ENCODE data around the gene SLC16A12. TPM values are rescaled to one million over a fixed set of nuclear protein-coding genes. Genes with fewer than 3 reads are reported as not detected.
"Not testable (repeated sequence)": the region's sequence is repeated elsewhere in the genome, so short reads cannot be mapped to it uniquely, and the experiment has no call there.

The SLC16A12 gene
- total RNA-seq, 1 donor from 2014 or later = 1.2 TPM

DNA sequence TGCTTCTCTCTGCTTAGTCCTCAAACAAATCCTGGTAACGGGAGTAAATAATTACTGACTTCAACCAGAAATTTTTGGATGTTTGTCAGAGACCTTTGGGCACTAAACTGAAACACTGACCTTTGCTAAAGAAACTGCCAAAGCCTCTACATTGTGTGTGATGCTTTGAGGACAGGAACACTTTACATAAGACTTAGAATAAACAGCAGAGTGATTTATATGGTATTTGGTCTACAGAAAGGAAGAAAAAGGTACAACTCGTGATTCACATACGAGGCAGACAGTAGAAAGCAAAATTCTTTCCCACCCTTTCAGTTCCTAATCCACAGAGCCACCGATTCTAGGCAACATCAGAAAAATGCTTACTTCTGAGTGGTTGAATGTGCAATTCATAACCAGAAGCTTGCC lies 59.8 kb downstream of the SLC16A12 start:
- FAIRE-seq (no peak), DNase-seq (ENCODE audit: low spot score in 2 of 2) (no peak)

DNA sequence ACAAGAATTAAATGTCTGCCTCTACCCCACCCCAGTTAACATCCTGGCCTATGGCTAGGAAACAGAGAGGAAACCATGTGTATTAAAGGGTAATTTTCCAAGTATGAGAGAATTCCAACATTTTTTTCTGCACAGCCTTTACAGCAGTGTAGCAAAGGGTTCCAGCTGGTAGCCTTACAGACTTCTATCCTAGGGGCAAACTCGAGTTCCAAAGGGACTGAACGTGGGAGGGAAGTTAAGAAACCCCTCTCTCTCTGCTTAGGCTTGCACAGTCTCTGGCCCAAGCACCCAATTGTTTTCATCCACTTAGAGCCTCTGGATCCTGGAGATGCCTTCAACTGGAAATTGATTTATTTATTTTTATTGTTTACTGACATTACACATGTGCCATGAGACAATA lies 60.3 kb downstream of the SLC16A12 start:
- no peak for DNase-seq (ENCODE audit: low spot score in 2 of 2)
- FAIRE-seq = no peak

DNA sequence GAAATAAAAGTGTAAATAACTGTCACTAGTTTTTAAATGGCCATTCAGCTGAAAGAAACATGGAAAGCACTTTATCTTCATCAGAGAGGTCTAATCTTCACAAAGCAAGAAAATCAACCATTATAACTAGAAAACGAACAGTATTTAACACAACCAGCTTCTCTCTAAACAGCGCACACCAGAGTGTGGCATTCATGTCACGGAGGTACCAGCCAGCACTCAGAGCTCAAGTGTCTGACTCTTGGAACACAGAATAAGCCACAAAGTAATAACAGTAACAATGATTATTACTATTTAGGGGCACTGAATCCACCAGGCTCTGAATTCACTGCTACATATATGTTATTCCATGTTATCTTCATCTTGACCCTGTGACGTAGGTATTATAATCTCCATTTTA lies 60.9 kb downstream of the SLC16A12 start:
- no peak for FAIRE-seq
- no peak for DNase-seq (ENCODE audit: low spot score in 2 of 2)

DNA sequence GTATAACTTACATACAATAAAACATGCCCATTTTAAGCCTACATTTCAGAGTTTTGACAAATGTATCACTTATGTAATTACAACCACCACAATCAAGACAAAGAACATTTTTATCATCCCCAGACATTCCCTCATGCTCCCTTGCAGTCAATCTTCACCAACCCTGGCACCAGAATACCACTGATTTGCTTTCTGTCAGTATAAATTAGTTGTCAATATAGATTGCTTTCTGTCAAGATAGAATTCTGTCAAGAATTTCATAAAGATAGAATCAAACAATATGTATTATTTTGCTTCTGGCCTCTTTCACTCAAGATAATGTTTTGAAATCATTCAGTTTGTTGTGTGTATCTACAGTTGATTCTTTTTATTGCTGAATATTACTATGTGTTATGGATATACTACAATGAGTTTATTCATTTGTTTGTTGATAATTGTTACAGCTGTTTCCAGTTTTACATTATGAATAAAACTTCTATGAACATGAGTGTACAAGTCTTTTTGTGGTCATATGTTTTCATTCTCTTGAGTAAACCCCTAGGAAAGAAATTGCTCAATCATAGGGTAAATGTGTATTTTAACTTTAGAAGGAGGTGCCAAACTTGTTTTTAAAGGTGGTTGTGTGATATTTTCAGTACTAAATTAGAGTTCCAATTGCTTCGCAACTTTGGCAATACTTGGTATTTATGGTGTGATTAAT lies 64.1 kb downstream of the SLC16A12 start:
- no peak for FAIRE-seq

DNA sequence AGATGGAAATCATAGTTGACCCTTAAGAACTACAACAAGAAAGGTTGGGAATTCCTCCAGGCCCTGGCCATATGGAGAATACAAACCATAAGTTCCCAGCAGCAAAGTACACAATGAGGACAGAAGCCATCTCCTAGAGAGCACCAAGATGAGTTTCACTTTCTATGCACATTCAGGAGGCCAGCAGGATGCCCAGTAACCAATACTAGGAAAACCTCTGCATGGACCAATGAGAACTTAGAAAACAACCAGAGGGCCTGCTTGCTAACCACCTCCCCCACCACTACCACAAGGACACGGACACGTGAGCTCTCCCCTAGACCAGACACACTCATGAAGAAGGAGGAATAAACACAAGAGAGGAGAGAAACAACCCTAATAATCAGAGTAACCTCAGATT lies 64.8 kb downstream of the SLC16A12 start:
- FAIRE-seq (no peak), DNase-seq (ENCODE audit: low spot score in 2 of 2) (no peak)

More for the DNA sequence above, 64.1 kb downstream of the SLC16A12 start:
- DNase-seq (ENCODE audit: low spot score in 2 of 2) = no peak

DNA sequence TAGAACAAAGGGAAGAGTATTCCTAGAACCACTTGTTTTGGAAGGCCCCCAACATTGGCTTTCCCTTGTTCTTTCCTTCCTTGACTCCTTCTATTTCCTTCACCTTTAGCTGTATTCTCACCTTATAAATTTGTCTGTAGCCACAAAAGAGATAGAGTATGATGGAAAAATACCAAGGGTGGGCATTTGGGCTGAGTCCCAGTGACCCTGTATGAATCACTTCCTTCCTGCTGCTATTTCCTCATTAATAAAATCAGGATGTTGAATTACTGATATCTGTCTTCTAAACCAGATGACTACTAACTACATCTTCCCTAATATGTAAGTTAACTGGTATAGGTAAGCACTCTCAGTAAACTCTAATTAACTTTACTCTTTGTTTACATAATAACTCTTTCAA lies 65.9 kb downstream of the SLC16A12 start:
- DNase-seq (ENCODE audit: low spot score in 2 of 2) (no peak), FAIRE-seq (no peak)

DNA sequence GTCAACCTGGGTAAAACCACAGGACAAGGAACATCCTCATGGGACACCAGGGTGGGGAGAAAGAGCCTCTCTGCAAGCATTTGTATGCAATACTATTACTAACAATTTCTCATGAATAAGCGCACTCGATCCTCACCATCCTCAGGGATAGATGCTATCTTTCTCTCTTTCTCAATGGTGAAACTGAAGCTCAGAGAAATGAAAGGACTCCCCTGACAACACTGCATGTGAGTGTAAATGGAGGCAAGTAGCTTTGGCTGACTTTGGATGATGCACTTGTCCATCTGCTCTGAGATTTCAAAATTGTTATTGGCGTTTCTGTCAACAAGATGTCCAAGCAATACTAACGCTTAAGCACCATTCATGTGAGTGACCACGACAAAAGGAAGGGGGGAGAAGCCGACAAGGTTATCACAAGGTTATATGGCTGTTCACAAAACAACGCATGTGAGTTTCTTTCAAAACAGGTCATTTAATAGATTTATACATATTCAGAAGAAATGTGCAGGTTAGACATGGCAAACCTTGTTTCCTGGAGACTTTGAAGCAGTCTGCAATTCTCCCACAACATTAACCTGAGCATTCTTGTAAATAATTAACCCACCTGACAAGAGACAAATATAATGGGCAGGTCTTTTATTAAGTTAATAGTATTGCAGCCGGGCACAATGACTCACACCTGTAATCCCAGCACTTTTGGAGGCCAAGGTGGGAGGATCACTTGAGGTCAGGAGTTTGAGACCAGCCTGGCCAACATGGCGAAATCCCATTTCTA lies 67.0 kb downstream of the SLC16A12 start:
- FAIRE-seq (no peak), DNase-seq (ENCODE audit: low spot score in 2 of 2) (no peak)

DNA sequence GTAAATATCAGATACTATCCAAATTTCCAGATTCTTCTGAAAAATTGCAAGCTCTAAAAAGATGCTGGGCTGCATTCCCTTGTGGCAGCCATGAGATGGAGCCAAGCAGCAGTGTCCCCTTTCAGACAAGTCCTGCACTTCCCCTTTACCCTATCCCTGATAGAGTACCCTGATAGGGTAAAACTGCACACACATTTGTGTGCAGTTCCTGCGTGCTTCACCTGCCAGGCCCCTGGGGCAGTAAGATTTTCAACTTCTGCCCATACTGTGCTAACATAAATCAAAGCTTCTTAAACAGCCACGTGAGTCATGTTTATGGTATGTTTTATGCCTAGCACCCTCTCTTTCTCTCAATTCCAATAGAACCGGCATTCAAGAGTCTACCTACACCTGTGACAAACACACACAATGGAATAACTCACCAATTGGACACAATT lies 68.8 kb downstream of the SLC16A12 start:
- FAIRE-seq = no peak
- no peak for DNase-seq (ENCODE audit: low spot score in 2 of 2)

DNA sequence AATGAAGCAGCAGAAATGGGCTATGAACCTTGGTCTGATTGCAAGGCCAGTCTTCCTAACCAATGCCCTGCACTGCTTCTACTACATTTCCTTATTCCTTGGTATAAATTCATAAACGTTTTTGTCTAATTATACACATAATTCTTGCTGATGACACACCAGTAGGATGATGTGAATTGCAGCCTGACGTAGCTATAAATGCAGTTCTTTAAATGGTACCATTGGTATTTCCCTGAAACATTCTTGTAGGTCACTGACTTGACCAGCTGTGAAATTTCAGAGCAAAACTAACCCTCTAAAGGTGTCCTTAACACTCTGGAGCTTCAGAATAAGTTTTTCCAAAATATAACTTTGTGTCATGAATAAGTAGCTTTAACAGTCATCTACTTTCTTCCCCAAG lies 70.2 kb downstream of the SLC16A12 start:
- FAIRE-seq (no peak), DNase-seq (ENCODE audit: low spot score in 2 of 2) (no peak)

DNA sequence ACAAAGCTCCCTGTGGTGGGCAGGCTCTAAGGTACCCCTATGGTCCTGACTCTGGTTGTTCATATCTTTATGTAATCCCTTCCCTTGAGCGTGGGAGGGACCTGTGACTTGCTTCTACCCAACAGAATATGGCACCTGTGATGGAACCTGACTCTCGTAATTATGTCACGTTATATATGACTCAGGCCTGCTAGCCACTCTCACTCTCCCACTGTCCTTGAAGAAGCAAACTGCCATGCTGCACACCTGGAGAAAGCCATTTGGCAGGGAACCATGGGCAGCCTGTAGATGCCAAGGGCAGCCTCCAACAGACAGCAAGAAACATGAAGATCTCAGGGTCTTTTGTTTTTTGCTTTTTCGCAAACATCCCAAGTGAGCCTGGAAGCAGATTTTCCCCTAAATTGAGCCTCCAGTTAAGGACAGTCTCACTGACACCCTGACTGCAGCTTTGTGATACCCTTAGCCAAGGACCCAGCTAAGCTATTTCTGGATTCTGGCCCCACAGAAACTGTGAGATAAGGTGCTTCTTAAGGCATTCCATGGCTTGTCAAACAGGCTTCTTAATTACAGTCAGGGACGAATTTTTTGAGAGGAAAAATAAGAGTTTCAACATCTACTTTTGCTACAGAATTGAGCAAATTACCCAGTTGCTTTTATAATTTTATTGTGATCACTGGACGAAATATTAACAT lies 71.4 kb downstream of the SLC16A12 start:
- DNase-seq (ENCODE audit: low spot score in 2 of 2) = no peak
- no peak for FAIRE-seq

DNA sequence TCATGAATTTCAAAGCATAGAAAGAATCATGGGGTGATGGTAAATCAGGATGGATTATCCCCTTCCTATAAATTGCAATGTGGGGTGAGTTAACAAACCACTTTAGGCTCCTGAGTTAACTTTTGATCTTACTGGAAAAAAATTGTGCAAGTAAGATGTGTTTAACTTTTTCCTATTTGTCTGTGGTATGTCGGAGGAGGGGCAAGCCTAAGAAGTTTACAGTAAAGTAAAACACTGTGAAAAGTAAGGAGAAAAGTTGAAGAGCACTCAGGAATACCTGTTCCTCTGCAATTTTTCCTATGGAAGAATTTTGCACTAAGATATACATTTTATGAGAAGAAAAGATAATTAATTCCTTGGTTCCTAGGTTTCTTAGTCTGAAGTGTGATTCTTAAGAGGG lies 76.6 kb downstream of the SLC16A12 start:
- DNase-seq (ENCODE audit: low spot score in 2 of 2) (no peak), FAIRE-seq (no peak)

DNA sequence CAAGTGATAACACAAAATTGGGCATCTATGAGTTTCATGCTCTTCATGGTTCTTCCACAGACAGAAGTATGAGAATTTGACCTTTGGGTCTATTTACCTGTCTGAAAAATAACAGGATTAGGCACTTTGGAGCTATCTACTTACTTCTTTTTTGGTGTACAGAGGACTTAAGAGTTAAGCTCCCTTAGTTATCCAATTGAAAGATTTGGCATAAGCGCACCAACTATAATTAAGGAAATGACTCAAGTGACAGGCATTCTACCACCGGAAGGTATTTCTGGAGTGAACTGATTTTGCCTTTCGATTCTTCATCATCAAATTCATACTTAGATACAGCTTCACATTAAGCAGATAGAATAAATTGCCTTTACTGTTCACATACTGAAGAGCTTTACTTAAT lies 77.1 kb downstream of the SLC16A12 start:
- FAIRE-seq = no peak
- DNase-seq (ENCODE audit: low spot score in 2 of 2) = no peak

DNA sequence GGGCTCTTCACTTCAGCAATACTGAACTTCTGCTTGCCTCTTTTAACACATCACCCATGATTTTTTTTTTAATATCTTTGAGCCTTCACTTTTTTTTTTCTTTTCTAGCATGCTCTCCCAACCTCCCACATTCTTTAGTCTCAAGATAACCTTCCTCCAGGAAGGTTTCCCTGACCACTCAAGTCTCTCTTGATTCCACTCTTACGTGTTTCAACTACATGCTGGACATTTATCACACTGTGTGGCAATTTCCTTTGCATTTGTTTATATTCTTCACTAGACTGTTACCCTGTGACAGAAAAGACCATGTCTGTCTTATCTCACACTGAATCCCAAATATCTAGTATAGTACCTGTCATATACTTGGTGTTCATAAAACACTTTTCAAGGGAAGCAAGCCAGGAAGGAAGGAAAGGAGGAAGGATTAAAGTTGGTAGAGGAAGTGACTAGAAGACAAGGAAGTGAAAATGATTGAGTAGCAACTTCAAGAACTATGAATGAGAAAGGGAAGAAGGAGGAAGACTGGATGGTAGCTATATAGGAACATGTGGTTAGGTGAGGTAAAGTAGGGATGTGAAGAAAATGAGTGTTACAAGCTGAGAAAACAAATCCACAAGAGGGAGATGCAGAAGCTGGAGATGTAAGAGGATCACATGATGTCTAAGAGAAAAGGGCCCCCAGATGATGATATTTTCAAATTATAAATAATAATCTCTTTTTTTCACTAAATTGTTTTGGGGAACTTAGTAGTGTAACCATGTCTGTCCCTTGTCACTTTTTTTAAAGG lies 80.6 kb downstream of the SLC16A12 start:
- DNase-seq (ENCODE audit: low spot score in 2 of 2) (no peak), FAIRE-seq (no peak)

DNA sequence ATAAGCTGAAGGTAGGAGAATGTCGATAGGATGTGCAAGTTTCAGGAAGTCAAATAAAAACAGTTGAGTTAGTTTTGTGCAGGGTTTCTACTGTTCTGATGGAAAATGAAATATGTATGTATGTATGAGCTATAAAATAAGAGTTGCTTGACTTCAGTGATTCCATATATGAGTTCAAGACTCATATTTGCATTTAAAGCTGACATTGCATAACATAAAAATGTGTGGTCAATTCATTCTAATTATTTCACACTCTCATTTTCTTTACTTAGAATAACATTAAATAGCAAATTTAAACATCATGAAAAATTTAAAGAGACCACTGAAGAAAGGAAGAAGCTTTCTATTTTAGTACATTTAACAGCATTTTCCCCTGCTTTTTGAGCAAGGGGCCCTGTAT lies 83.2 kb downstream of the SLC16A12 start:
- DNase-seq (ENCODE audit: low spot score in 2 of 2) (no peak), FAIRE-seq (no peak)

DNA sequence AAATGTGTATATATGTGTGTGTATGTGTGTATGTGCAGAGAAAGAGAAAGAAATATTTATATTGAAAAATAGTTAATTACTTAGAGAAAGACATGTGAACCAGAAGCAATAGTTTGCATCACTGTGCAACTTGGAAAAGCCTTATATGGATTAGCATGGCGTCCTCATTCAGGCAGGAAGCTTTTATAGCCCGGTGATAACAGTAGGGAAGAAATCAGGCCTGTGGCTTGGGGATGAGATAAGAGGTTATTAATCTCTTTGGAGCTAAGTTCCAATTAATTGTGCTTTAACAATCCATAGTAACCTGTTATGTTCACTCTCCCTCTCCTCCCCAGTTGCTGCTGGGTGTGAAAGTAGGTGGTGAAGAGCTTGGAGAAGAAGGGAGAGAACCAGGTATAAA lies 84.5 kb downstream of the SLC16A12 start:
- FAIRE-seq (no peak), DNase-seq (ENCODE audit: low spot score in 2 of 2) (no peak)

DNA sequence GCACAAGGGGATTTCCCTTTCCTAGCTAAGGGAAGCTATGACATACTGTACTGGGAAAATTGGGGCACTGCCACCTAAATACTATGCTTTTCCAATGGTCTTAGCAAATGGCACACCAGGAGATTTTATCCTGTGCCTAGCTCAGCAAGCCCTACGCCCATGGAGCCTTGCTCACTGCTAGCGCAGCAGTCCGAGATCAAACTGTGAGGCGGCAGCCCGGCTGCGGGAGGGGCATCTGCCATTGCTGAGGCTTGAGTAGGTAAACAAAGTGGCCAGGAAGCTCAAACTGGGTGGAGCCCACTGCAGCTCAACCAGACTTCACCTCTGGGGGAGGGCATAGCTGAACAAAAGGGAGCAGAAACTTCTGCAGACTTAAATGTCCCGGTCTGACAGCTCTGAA lies 90.6 kb downstream of the SLC16A12 start:
- DNase-seq (ENCODE audit: low spot score in 2 of 2); FAIRE-seq: not testable (repeated sequence)

DNA sequence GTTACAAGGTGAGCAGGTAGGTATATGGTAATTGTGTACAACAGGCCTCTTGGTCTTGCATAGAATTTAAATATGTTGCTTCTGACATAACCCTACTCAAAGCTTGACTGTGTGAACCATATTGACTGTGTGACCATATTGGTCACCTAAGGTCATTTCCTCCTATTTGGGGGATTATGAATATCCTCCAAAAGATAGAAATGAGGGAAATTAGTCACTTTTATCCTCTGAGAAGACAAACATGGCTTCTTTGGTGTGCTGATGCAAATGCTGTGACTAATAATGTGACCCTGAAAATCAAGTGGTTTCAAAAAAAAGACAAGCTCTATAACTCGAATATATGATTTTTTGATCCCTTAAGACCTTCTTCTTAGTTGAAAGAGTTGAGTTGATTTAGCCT lies 93.1 kb downstream of the SLC16A12 start:
- FAIRE-seq (no peak), DNase-seq (ENCODE audit: low spot score in 2 of 2) (no peak)

DNA sequence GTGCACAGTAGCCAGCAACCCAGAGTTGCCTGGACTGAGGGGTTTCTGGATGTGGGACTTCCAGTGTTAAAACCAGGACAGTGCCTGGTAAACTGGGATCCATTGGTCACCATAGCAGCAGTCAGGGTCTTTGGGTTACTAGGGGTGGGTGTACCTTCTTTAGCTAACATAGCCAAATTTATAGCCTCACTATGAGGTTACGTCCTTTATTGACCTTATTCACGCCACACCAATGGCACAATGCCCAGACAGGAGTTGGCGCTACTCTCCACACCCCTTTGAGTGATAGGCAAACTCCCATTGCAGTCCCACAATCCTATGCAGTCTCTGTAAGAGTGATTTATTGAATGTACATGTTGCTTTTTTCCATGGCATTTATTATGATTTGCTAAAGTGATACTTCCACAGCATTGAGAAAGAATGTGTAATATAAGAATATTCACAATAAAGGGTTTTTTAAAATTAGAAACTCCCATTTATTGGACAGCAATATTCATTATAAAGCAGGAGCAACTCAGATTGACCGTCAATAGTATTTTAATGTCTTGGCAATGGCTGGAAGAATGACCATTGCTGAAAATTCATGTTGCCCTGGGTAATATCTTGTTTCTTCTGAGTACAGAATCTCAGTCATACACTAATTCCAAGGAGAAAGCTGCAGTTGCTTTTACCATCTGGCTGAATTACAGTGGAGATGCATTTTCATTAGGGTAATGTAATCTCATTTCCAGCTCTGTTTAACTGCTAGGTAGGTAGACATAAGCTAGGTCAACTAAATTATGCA lies 95.0 kb downstream of the SLC16A12 start:
- DNase-seq (ENCODE audit: low spot score in 2 of 2) (no peak), FAIRE-seq (no peak)

DNA sequence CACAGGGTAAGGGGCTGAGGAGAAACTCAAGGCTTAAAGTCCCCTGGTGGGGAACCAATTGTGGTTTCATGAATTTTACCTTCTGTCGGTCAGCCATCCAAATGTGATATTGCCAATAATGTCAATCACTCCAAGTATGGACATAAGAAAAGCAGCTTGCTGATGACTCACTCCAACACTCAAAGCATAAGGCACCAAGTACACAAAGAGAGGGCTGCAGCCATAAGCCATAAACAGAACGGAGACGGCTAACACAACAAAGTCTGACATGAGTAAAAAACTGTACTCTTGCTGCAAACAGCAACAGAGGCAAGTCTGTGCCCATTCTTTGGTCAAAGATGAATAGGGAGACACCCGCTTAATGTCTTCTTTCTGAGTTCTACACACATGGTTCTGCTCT lies 96.9 kb downstream of the SLC16A12 start:
- FAIRE-seq = no peak
- no peak for DNase-seq (ENCODE audit: low spot score in 2 of 2)

DNA sequence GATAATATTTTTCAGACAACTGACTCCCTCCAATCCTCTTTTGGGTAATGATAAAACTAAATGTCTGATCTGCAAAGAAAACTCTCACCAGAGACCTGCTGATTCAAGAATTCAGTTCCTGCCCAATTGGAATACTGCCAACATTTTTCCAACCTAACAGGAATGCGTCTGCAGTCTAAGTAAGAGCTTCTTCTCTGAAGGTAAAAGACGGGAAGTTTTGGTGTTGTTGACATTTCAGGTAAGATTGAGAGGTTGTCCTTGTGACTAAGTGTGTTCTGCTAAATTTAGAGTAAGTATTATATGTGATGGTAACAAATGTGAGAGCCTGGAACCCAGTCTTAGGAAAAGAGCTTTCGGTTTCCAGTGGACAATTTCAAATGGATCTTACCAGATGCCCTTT lies 103.4 kb downstream of the SLC16A12 start:
- FAIRE-seq = no peak

More for the DNA sequence above, 103.4 kb downstream of the SLC16A12 start:
- DNase-seq (ENCODE audit: low spot score in 2 of 2) = no peak

All from frontal cortex (tissue), 4 donors.